Measurements from ENCODE around the gene VCY. TPM values are rescaled to one million over a fixed set of nuclear protein-coding genes. Genes with fewer than 3 reads are reported as not detected.
"Not testable (repeated sequence)": the region's sequence is repeated elsewhere in the genome, so short reads cannot be mapped to it uniquely, and the experiment has no call there.

Gene VCY
- total RNA-seq = not detected

DNA sequence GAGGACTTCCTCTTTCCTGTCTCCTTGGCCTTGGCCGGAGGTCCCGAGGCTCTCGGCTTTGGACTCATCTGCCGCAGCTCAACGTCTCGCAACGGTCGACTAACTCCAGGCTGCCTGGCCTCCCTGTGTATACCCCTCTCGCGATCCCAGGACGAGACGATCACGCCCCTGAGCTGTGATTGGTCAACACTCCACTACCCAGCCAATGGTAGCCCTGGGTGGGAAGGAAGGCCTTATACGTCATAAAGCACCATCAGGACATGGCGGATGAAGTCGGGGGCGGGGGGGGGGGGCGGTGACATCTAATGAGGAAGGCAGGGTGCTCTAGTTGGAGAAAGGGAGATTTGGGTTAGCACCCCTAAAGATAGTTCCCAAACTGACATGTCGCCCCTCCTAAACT is at the start of gene VCY:
Gene VCY, minus strand, starts transcription at position 101 of the 400 bp plus-strand sequence. Its CDS starts 33 bp downstream, at position 68.
- not testable (repeated sequence) for H3K4me3 ChIP-seq, H3K27me3 ChIP-seq, H3K27ac ChIP-seq, H3K4me1 ChIP-seq, ATAC-seq, H3K9me3 ChIP-seq, H3K36me3 ChIP-seq
- no CpG with 5 or more reads among the region's 19 CpGs for WGBS, 2 donors (ENCODE audit: low coverage in 1 of 2)

DNA sequence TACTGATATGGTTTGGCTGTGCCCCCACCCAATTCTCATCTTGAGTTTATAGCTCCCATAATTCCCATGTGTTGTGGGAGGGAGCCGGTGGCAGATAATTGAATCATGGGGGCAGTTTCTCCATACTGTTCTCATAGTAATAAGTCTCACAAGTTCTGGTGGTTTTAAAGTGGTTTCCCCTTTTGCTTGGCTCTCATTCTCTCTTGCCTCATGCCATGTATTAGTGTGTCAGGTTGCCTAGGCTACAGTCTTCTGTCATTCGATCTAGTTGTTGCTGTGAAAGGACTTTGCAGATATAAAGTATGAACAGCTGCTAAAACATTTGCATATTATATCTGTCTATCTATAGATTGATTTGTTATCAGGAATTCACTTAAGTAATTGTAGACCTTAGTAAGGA is 44.1 kb upstream of the VCY start:
- H3K27me3 ChIP-seq, H3K36me3 ChIP-seq, H3K4me3 ChIP-seq, ATAC-seq, H3K27ac ChIP-seq, H3K4me1 ChIP-seq, H3K9me3 ChIP-seq: not testable (repeated sequence)
- WGBS, 2 donors (ENCODE audit: low coverage in 1 of 2) = no CpG with 5 or more reads among the region's 2 CpGs

DNA sequence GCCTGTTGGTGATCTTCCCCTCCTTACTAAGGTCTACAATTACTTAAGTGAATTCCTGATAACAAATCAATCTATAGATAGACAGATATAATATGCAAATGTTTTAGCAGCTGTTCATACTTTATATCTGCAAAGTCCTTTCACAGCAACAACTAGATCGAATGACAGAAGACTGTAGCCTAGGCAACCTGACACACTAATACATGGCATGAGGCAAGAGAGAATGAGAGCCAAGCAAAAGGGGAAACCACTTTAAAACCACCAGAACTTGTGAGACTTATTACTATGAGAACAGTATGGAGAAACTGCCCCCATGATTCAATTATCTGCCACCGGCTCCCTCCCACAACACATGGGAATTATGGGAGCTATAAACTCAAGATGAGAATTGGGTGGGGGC is 25.6 kb upstream of the VCY start:
- not testable (repeated sequence) for ATAC-seq, H3K9me3 ChIP-seq, H3K27ac ChIP-seq, H3K4me1 ChIP-seq, H3K4me3 ChIP-seq, H3K27me3 ChIP-seq, H3K36me3 ChIP-seq
- no CpG with 5 or more reads among the region's 2 CpGs for WGBS, 2 donors (ENCODE audit: low coverage in 1 of 2)

DNA sequence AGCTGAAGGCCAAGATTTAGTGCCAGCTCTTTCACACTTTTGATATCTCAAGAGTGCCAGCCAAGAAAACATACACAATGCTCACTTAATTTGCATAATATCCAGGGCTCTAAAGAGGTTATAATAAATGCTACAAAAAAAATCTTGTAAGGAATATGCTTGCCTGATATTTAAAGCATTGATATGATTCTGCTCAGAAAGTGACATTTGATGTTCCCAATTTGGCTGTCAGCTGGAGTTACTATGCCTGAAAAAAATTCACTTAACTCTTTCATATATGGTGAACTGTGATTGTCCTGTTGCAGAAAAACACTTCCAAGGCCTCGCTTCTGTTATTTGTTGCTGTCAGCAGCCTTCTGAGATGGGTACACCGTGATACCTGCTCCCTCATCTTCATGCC is 43.9 kb downstream of the VCY start:
- not testable (repeated sequence) for H3K36me3 ChIP-seq, H3K9me3 ChIP-seq, H3K4me1 ChIP-seq, ATAC-seq, H3K27me3 ChIP-seq, H3K27ac ChIP-seq, H3K4me3 ChIP-seq
- WGBS, 2 donors (ENCODE audit: low coverage in 1 of 2) = 79% methylated on average over 2 of the region's 2 CpGs; no CpG with 5 or more reads in 1 of the 2 donors

Other genes with a start within 250 kb of the VCY start
- not detected for gene VCY1B, start 69.8 kb upstream of the VCY start, total RNA-seq

Data from gastroesophageal sphincter (tissue), 4 donors.